ENCODE data around the gene CHAF1B.

DNA sequence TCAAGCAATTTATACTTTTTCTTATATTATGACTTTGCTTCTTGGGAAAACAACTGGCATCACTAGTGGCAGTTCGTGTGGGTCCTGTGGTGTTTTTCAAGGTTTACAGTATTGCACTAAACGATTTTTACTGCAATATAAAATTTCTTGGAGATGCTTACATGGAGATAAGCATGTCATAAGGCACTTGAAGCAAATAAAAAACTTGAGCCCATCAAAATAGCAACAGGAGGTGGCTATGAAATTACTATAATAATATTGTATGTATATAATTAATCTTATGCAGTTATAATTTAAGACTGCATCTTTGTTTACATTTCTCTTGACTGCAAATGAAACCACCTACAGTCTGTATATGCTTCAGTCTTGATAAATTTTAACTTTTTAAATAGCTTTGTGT, 29.3 kb upstream of the CHAF1B start:
- TF ChIP-seq POLR2A (IDR thresholded peaks at IDR 0.05; ENCODE audit: low read length) (no peak), GATA1 (IDR thresholded peaks at IDR 0.05; ENCODE audit: low read depth, low read length) (no peak)

Measured in erythroblast (primary cell).